GM18520 (cell line): Measurements from ENCODE around the gene IRS2.

Experiments
- ATAC-seq: cut with Tn5 transposase; IDR thresholded peaks from one replicate; pipeline ENCODE4 v1.9.1; 2021; ENCODE audit not compliant: unreplicated experiment

Gene IRS2

GRCh38 chr13:109712124-109712722, 74.2 kb downstream of the IRS2 start:
- no peak for ATAC-seq

- no peak for ATAC-seq
Measured at GRCh38 chr13:109707742-109708617, 78.4 kb downstream of the IRS2 start.

GRCh38 chr13:109707044-109707741, 79.2 kb downstream of the IRS2 start:
- ATAC-seq = no peak

GRCh38 chr13:109706015-109706715, 80.2 kb downstream of the IRS2 start:
- ATAC-seq = no peak

- ATAC-seq = no peak
Measured at GRCh38 chr13:109704771-109705635, 81.4 kb downstream of the IRS2 start.

GRCh38 chr13:109703250-109703649, 83.1 kb downstream of the IRS2 start:
- ATAC-seq = no peak
